Bronchial epithelial cell (primary cell): ENCODE results near the gene LMAN1L. TPM values are rescaled to one million over a fixed set of nuclear protein-coding genes. Genes with fewer than 3 reads are reported as not detected.

Experiments
- DNase-seq: peaks from one replicate; pipeline ENCODE4 v3.0.0-alpha.2; 2010; ENCODE audit warnings: low read depth
- FAIRE-seq: peaks from 2 replicates; lab custom pipeline; 2011; peaks lifted over from hg19 to GRCh38; lab: Jason Lieb, UNC
- H3K27me3 ChIP-seq: 2 replicates; pipeline ENCODE4 v1.5.1; 2011; ENCODE audit warnings: low read length; ENCODE audit not compliant: control insufficient read depth, insufficient read depth
- H3K36me3 ChIP-seq: 2 replicates; pipeline ENCODE4 v1.5.1; 2011; ENCODE audit warnings: low read length; ENCODE audit not compliant: control insufficient read depth, insufficient read depth
- H3K4me3 ChIP-seq: 2 replicates; pipeline ENCODE4 v1.5.1; 2011; ENCODE audit warnings: mild to moderate bottlenecking, low read depth, low read length, control low read depth
- CTCF ChIP-seq: IDR thresholded peaks from 2 replicates; pipeline ENCODE4 v1.5.1; 2011; ENCODE audit warnings: mild to moderate bottlenecking, moderate library complexity, low read length, control low read depth, inconsistent platforms; ENCODE audit not compliant: insufficient read depth, severe bottlenecking
- total RNA-seq: library from RNA; depleted of rRNA; stranded (reverse); fragments of >200 nt; gene quantifications from 2 replicates; pipeline ENCODE4 v1.2.1, GENCODE V29; 2014

The LMAN1L gene
- total RNA-seq, 1 donor from 2014 or later: under 0.01 TPM

- FAIRE-seq: no peak
Measured at GRCh38 chr15:74838746-74839525, 26.3 kb downstream of the LMAN1L start.

GRCh38 chr15:74839526-74840395 lies 27.1 kb downstream of the LMAN1L start:
- Histone ChIP-seq H3K36me3 (peaks cover 24% of the 10 kb centered on the region), H3K4me3 (no peak overlapping the region), H3K27me3 (no peaks in the 10 kb centered on the region)
- no peak for DNase-seq
- peak; percentile 7 for TF ChIP-seq CTCF
- FAIRE-seq: no peak

More at GRCh38 chr15:74838746-74839525, 26.3 kb downstream of the LMAN1L start:
- no peak overlapping the region for H3K4me3 ChIP-seq
- no peak for TF ChIP-seq CTCF
- DNase-seq: no peak
- peaks cover 21% of the 10 kb centered on the region for H3K36me3 ChIP-seq
- no peaks in the 10 kb centered on the region for H3K27me3 ChIP-seq

GRCh38 chr15:74840851-74841775 lies 28.5 kb downstream of the LMAN1L start:
- DNase-seq: no peak
- no peak for TF ChIP-seq CTCF
- FAIRE-seq: no peak
- H3K4me3 ChIP-seq: no peak overlapping the region
- no peaks in the 10 kb centered on the region for H3K27me3 ChIP-seq
- H3K36me3 ChIP-seq: peaks cover 24% of the 10 kb centered on the region

GRCh38 chr15:74841891-74842373 lies 29.3 kb downstream of the LMAN1L start:
- no peak for DNase-seq
- H3K4me3 ChIP-seq: peak overlapping the region; percentile 94
- H3K36me3 ChIP-seq: peaks cover 24% of the 10 kb centered on the region
- TF ChIP-seq CTCF: no peak
- H3K27me3 ChIP-seq: no peaks in the 10 kb centered on the region
- no peak for FAIRE-seq
